ENCODE results near the gene C4A. TPM values are rescaled to one million over a fixed set of nuclear protein-coding genes. Genes with fewer than 3 reads are reported as not detected.
A peak's percentile ranks its signal among the peaks of the same experiment; 100 is the strongest.

The C4A gene
- total RNA-seq, 2 experiments from 2014 or later = 4.2 TPM

DNA sequence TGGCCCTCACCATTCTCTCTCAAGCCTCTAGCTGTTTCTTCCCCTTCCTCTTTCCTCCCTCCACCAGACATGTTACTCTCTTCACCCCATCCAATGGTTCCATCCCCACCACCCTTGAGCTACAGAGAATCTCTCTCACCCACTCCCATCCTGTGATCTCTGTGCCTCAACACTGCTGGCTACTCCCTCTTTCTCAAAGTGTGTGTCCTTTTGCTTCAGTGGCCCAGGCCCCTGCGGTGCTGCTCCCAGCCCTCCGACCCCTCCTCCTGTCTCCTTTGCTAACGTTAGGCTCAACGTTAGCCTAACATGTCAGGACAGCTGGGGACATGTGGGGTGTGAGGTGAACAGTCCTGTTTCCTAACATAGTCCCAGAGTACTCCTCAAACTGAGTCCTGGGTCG, 29.0 kb upstream of the C4A start:
- DNase-seq (no peak), ATAC-seq (ENCODE audit: poor library complexity) (no peak)
- Mint-ChIP-seq H3K36me3 (ENCODE audit: low read depth) (peaks cover 58% of the 10 kb centered on the region), H3K4me3 (no peak overlapping the region), H3K27ac (peak overlapping the region; percentile 53), H3K9me3 (no peaks in the 10 kb centered on the region), H3K4me1 (ENCODE audit: low read depth) (peaks cover 10% of the 10 kb centered on the region), H3K27me3 (no peaks in the 10 kb centered on the region)
- Histone ChIP-seq H3K36me3 (ENCODE audit: insufficient read depth, low read length) (peaks cover 55% of the 10 kb centered on the region), H3K4me3 (ENCODE audit: low read length) (no peak overlapping the region), H3K27ac (ENCODE audit: low read depth in 1 of 2, low read length in 2 of 2) (no peak overlapping the region), H3K4me1 (ENCODE audit: insufficient read depth, low read length) (peaks cover 6% of the 10 kb centered on the region), H3K9me3 (ENCODE audit: control insufficient read depth in 1 of 2, insufficient read depth in 1 of 2, low read length in 2 of 2) (no peaks in the 10 kb centered on the region), H3K27me3 (ENCODE audit: control insufficient read depth in 1 of 2, insufficient read depth in 2 of 2, low read length in 2 of 2) (no peaks in the 10 kb centered on the region)
- no peak for TF ChIP-seq CTCF (IDR thresholded peaks at IDR 0.05)
- CTCF ChIA-PET = interaction anchor here (0.6 to 2.0 kb wide), 5 partner anchors 11 to 152 kb away, joined by 3 to 7 read pairs (median 4); partner anchors contain the start of genes DXO and EHMT2
- intact Hi-C loops (cut with DNase I, micrococcal nuclease) = loop anchor here in 1 of 2 experiments (5.0 to 10.0 kb wide), 2 partner anchors 271 to 1888 kb away; partner anchors contain the start of genes LY6G5C, POLR1H and PPP1R11
- POLR2A ChIA-PET = no interaction called here

- Histone ChIP-seq H3K4me1 (ENCODE audit: insufficient read depth, low read length) (peaks cover 19% of the 10 kb centered on the region), H3K36me3 (ENCODE audit: insufficient read depth, low read length) (peaks cover 55% of the 10 kb centered on the region), H3K27me3 (ENCODE audit: control insufficient read depth in 1 of 2, insufficient read depth in 2 of 2, low read length in 2 of 2) (no peaks in the 10 kb centered on the region), H3K4me3 (ENCODE audit: low read length) (no peak overlapping the region), H3K9me3 (ENCODE audit: control insufficient read depth in 1 of 2, insufficient read depth in 1 of 2, low read length in 2 of 2) (no peaks in the 10 kb centered on the region), H3K27ac (ENCODE audit: low read depth in 1 of 2, low read length in 2 of 2) (no peak overlapping the region)
- Mint-ChIP-seq H3K4me1 (ENCODE audit: low read depth) (peaks cover 26% of the 10 kb centered on the region), H3K27ac (no peak overlapping the region), H3K9me3 (no peaks in the 10 kb centered on the region), H3K4me3 (no peak overlapping the region), H3K27me3 (no peaks in the 10 kb centered on the region), H3K36me3 (ENCODE audit: low read depth) (peaks cover 71% of the 10 kb centered on the region)
- no peak for ATAC-seq (ENCODE audit: poor library complexity)
- no peak for DNase-seq
- TF ChIP-seq CTCF (IDR thresholded peaks at IDR 0.05) = no peak
- ChIA-PET CTCF (no interaction called here), POLR2A (no interaction called here)
- intact Hi-C loops (cut with DNase I, micrococcal nuclease) = loop anchor here in 1 of 2 experiments (5.0 to 10.0 kb wide), 2 partner anchors 272 to 1890 kb away; partner anchors contain the start of genes LY6G5C, POLR1H and PPP1R11
Observed at GRCh38 chr6:31954511-31954910, 27.3 kb upstream of the C4A start.

- ATAC-seq (ENCODE audit: poor library complexity) (no peak), DNase-seq (no peak)
- H3K27ac ChIP-seq (ENCODE audit: low read depth in 1 of 2, low read length in 2 of 2) = no peak overlapping the region
- H3K27me3 ChIP-seq (ENCODE audit: control insufficient read depth in 1 of 2, insufficient read depth in 2 of 2, low read length in 2 of 2) = no peaks in the 10 kb centered on the region
- peaks cover 30% of the 10 kb centered on the region for H3K4me1 ChIP-seq (ENCODE audit: insufficient read depth, low read length)
- Mint-ChIP-seq H3K4me1 (ENCODE audit: low read depth) (peaks cover 38% of the 10 kb centered on the region), H3K4me3 (peak overlapping the region; percentile 96), H3K36me3 (ENCODE audit: low read depth) (peaks cover 80% of the 10 kb centered on the region), H3K27me3 (no peaks in the 10 kb centered on the region), H3K27ac (peak overlapping the region; percentile 97), H3K9me3 (no peaks in the 10 kb centered on the region)
- H3K36me3 ChIP-seq (ENCODE audit: insufficient read depth, low read length) = peaks cover 66% of the 10 kb centered on the region
- H3K9me3 ChIP-seq (ENCODE audit: control insufficient read depth in 1 of 2, insufficient read depth in 1 of 2, low read length in 2 of 2) = no peaks in the 10 kb centered on the region
- no peak for TF ChIP-seq CTCF (IDR thresholded peaks at IDR 0.05)
- CTCF ChIA-PET = no interaction called here
- intact Hi-C loops (cut with DNase I, micrococcal nuclease) = loop anchor here (5.0 to 10.0 kb wide), 5 partner anchors 59 to 1892 kb away; partner anchors contain the start of genes AGPAT1 (in 1 of the 2), ATF6B (in 1 of the 2), DDX39B (in 1 of the 2) and EHMT2 (in 1 of the 2)
- POLR2A ChIA-PET = interaction anchor here (3.5 to 5.4 kb wide), 2 partner anchors 14 to 94 kb away, joined by 10 to 102 read pairs; partner anchors contain the start of genes DXO and NEU1
- H3K4me3 ChIP-seq (ENCODE audit: low read length) = no peak overlapping the region
Observed at GRCh38 chr6:31956796-31957195, 25.1 kb upstream of the C4A start.
